Spleen (tissue), 11 donors: ENCODE measurements around the gene DTNB. TPM values are rescaled to one million over a fixed set of nuclear protein-coding genes. Genes with fewer than 3 reads are reported as not detected.

Experiments used
- DNase-seq: peaks from one replicate; pipeline ENCODE4 v3.0.0-alpha.2; 2020
- H3K27ac ChIP-seq, 8 donors: fragments of 200-600 bp; sonication (generic) in 7 of 8; 1 replicate in 4 of 8; 2 replicates in 4 of 8; pipeline versions ENCODE4 v1.5.0 to v1.8.0; 2016 to 2021; ENCODE audit warnings: inconsistent platforms in 4 of 8, mild to moderate bottlenecking in 4 of 8, moderate library complexity in 1 of 8
- H3K27me3 ChIP-seq, 7 donors: fragments of 200-600 bp; sonication (generic) in 6 of 7; replicated peaks in 1 of 7; 1 replicate in 4 of 7; 2 replicates in 3 of 7; pipeline versions ENCODE4 v1.5.0 to v1.8.0; 2016 to 2021; ENCODE audit warnings: inconsistent platforms in 3 of 7, mild to moderate bottlenecking in 1 of 7
- H3K36me3 ChIP-seq, 6 donors: fragments of 200-600 bp; sonication (generic) in 5 of 6; 1 replicate in 4 of 6; 2 replicates in 2 of 6; pipeline versions ENCODE4 v1.5.0 to v1.8.0; 2016 to 2021; ENCODE audit warnings: inconsistent platforms in 2 of 6
- H3K4me1 ChIP-seq, 6 donors: fragments of 200-600 bp; sonication (generic) in 5 of 6; 1 replicate in 3 of 6; 2 replicates in 3 of 6; pipeline versions ENCODE4 v1.5.0 to v1.8.0; 2016 to 2021; ENCODE audit warnings: inconsistent platforms in 3 of 6
- H3K4me3 ChIP-seq, 8 donors: fragments of 200-600 bp; sonication (generic) in 7 of 8; 1 replicate in 4 of 8; 2 replicates in 4 of 8; pipeline versions ENCODE4 v1.5.0 to v1.8.0; 2016 to 2021; ENCODE audit warnings: inconsistent platforms in 4 of 8, mild to moderate bottlenecking in 4 of 8, moderate library complexity in 2 of 8
- H3K9me3 ChIP-seq, 8 donors: fragments of 200-600 bp; sonication (generic) in 7 of 8; 1 replicate in 4 of 8; 2 replicates in 4 of 8; pipeline versions ENCODE4 v1.5.0 to v1.8.0; 2016 to 2021; ENCODE audit warnings: inconsistent platforms in 4 of 8
- POLR2A ChIP-seq, 3 donors: fragments of 450-650 bp; IDR thresholded peaks; one replicate each; pipeline ENCODE4 v1.5.1; 2017; ENCODE audit warnings: antibody characterized with exemption in 3 of 3, mild to moderate bottlenecking in 1 of 3
- POLR2AphosphoS5 ChIP-seq, 3 donors: sonication (generic); formaldehyde crosslinking; IDR thresholded peaks; one replicate each; pipeline ENCODE4 v1.5.1; 2017; ENCODE audit warnings: antibody characterized with exemption in 3 of 3
- WGBS, 5 donors: extraction: QIAGEN DNeasy Blood & Tissue Kit in 3 of 5; methylation state at CpG; one replicate each; pipeline versions ENCODE4 v1.1.5 to v1.1.7; 2013 to 2018; 5-methylcytosine and 5-hydroxymethylcytosine counted together
- intact Hi-C: fragments of 100-400 bp; cut with DNase I; formaldehyde crosslinking; loops from one replicate; pipeline ENCODE4 v1.15.0; 2023; ENCODE audit warnings: low total_unique reads
- polyA plus RNA-seq, 3 donors: library from polyadenylated mRNA; stranded (reverse); fragments of 200-250 nt; gene quantifications; one replicate each; pipeline ENCODE4 v1.2.1, GENCODE V29; 2013
- total RNA-seq, 7 donors: library from RNA; depleted of rRNA in 3 of 7; stranded (reverse); fragments of >200 nt in 3 of 7; fragmentation: NEBNext Ultra II Directional in 4 of 7; extraction: Animal tissue kit (Norgen Biotek cat#: 25700) in 4 of 7; gene quantifications; one replicate each; pipeline versions ENCODE4 v1.1.0 to v1.2.1, GENCODE V29; 2016 to 2021
- TF ChIP-seq, protein P1 (sequence below), 11 experiments: fragments of 200-600 bp in 7 of 11; fragments of 450-650 bp in 4 of 11; sonication (generic) in 4 of 11; IDR thresholded peaks in 8 of 11; conservative IDR thresholded peaks in 3 of 11; 1 replicate in 7 of 11; 2 replicates in 4 of 11; pipeline versions ENCODE4 v1.4.0 to v1.8.0; 2016 to 2021; ENCODE audit warnings: antibody characterized with exemption in 11 of 11, inconsistent platforms in 4 of 11, mild to moderate bottlenecking in 1 of 11
- donor health status: healthy with polysubstance abuse.
- donor health status: DM: no; HTN: no; CAD: no; lungs with moderate emphysema.
- donor health status: DM: no; HTN: no; CAD: no.
- donor health status: Bipolar disorder and iron deficiency.
- donor health status: healthy.
- donor health status: DM: no; HTN: no; CAD: no.
- donor health status: DM: yes; HTN: yes; CAD: no.

The DTNB gene
- total and polyA plus RNA-seq, 10 donors: 4.5 to 28.9 (median 20.4) TPM

- H3K4me3 ChIP-seq: no peak overlapping the region
- 52 to 80% (median 67%) methylated on average over 1 of the region's 1 CpG for WGBS, 5 donors
- H3K27me3 ChIP-seq: no peaks in the 10 kb centered on the region
- peak overlapping the region in 2 of 8 donors; percentile 32 to 75 for H3K27ac ChIP-seq
- peaks cover 0 to 39% (median 10%) of the 10 kb centered on the region in 6 donors for H3K4me1 ChIP-seq
- H3K9me3 ChIP-seq: no peaks in the 10 kb centered on the region
- DNase-seq: no peak
- intact Hi-C loops: no loop called here
- H3K36me3 ChIP-seq: peaks cover 0 to 24% (median 2%) of the 10 kb centered on the region in 6 donors
- TF ChIP-seq, protein P1, sequence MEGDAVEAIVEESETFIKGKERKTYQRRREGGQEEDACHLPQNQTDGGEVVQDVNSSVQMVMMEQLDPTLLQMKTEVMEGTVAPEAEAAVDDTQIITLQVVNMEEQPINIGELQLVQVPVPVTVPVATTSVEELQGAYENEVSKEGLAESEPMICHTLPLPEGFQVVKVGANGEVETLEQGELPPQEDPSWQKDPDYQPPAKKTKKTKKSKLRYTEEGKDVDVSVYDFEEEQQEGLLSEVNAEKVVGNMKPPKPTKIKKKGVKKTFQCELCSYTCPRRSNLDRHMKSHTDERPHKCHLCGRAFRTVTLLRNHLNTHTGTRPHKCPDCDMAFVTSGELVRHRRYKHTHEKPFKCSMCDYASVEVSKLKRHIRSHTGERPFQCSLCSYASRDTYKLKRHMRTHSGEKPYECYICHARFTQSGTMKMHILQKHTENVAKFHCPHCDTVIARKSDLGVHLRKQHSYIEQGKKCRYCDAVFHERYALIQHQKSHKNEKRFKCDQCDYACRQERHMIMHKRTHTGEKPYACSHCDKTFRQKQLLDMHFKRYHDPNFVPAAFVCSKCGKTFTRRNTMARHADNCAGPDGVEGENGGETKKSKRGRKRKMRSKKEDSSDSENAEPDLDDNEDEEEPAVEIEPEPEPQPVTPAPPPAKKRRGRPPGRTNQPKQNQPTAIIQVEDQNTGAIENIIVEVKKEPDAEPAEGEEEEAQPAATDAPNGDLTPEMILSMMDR (IDR thresholded peaks at IDR 0.05 in 8 of 11, conservative IDR thresholded peaks at IDR 0.05 in 3 of 11): no peak
- no peak for TF ChIP-seq POLR2A (IDR thresholded peaks at IDR 0.05)
- no peak for TF ChIP-seq POLR2AphosphoS5 (IDR thresholded peaks at IDR 0.05)
Observed at GRCh38 chr2:25651782-25652455, 21.5 kb downstream of the DTNB start.

DNA sequence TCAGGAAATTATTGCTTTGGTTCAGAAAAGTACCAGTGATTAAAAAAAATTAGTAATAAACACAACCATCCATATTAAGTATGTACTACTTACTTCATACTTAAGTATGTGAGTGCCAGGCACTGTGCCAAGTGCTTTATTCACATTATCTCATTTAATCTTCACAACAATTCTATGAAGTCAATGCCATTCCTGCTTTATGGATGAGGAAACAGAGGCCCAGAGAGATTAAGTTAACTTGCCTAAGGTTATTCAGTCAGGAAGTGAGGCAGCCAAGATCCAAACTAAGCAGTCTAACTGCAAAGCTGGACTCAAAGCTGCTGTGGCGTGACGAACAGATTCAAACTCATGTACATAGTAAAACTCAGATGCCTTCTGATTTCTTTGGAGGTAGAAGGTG, 22.3 kb downstream of the DTNB start:
- 44 to 79% (median 62%) methylated on average over 2 of the region's 2 CpGs for WGBS, 5 donors
- Histone ChIP-seq H3K4me1 (peaks cover 0 to 30% (median 9%) of the 10 kb centered on the region in 6 donors), H3K4me3 (no peak overlapping the region), H3K27me3 (no peaks in the 10 kb centered on the region), H3K9me3 (no peaks in the 10 kb centered on the region), H3K36me3 (peaks cover 0 to 24% (median 2%) of the 10 kb centered on the region in 6 donors), H3K27ac (peak overlapping the region in 4 of 8 donors; percentile 11 to 75 (median 51))
- intact Hi-C loops: no loop called here
- TF ChIP-seq, protein P1 (IDR thresholded peaks at IDR 0.05 in 8 of 11, conservative IDR thresholded peaks at IDR 0.05 in 3 of 11): no peak
- no peak for TF ChIP-seq POLR2A (IDR thresholded peaks at IDR 0.05)
- no peak for TF ChIP-seq POLR2AphosphoS5 (IDR thresholded peaks at IDR 0.05)
- DNase-seq: no peak

DNA sequence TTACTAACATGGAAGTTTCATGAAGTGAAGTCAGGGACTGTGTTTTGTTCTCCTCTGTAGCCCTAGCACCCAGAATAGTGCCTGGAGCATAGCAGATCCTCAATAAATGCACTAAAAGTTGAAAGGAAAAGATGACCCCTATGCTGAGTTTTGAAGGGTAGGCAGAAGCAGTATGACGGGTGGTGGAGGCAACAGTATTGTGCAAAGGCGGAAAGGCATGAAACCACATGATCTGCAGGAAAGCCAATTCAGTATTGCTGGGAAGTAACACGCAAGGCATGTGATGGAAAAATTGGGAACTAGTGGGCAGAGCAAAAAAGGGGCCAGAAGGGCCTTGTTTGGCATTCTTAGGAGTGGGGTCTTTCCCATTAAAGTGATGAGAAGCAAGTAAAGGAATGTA, 23.1 kb downstream of the DTNB start:
- intact Hi-C loops: no loop called here
- Histone ChIP-seq H3K36me3 (peaks cover 0 to 24% (median 2%) of the 10 kb centered on the region in 6 donors), H3K4me3 (no peak overlapping the region), H3K27me3 (no peaks in the 10 kb centered on the region), H3K27ac (peak overlapping the region in 5 of 8 donors; percentile 11 to 76 (median 70)), H3K4me1 (peaks cover 0 to 26% (median 9%) of the 10 kb centered on the region in 6 donors), H3K9me3 (no peaks in the 10 kb centered on the region)
- TF ChIP-seq POLR2AphosphoS5 (IDR thresholded peaks at IDR 0.05): peak in 1 of 3 donors; percentile 6
- TF ChIP-seq, protein P1 (IDR thresholded peaks at IDR 0.05 in 8 of 11, conservative IDR thresholded peaks at IDR 0.05 in 3 of 11): no peak
- DNase-seq: no peak
- 62 to 89% (median 72%) methylated on average over 3 of the region's 3 CpGs for WGBS, 5 donors

- 51 to 86% (median 72%) methylated on average over 4 of the region's 4 CpGs for WGBS, 5 donors
- H3K4me1 ChIP-seq: peaks cover 0 to 26% (median 9%) of the 10 kb centered on the region in 6 donors
- no peaks in the 10 kb centered on the region for H3K27me3 ChIP-seq
- intact Hi-C loops: no loop called here
- TF ChIP-seq POLR2A (IDR thresholded peaks at IDR 0.05): no peak
- no peak for TF ChIP-seq POLR2AphosphoS5 (IDR thresholded peaks at IDR 0.05)
- TF ChIP-seq, protein P1 (IDR thresholded peaks at IDR 0.05 in 8 of 11, conservative IDR thresholded peaks at IDR 0.05 in 3 of 11): no peak
- no peaks in the 10 kb centered on the region for H3K9me3 ChIP-seq
- no peak overlapping the region for H3K4me3 ChIP-seq
- peaks cover 0 to 24% (median 2%) of the 10 kb centered on the region in 6 donors for H3K36me3 ChIP-seq
- DNase-seq: no peak
- H3K27ac ChIP-seq: peak overlapping the region in 4 of 8 donors; percentile 43 to 76 (median 72)
Observed at GRCh38 chr2:25649786-25650185, 23.6 kb downstream of the DTNB start.
